T-cell (primary cell): ENCODE results near the gene GLCE. TPM values are rescaled to one million over a fixed set of nuclear protein-coding genes. Genes with fewer than 3 reads are reported as not detected.

Experiments
- ATAC-seq, 4 experiments: fragments of 200-7000 bp in 3 of 4; fragments of 150-1000 bp in 1 of 4; cut with Tn5 transposase; replicated peaks in 1 of 4; 1 replicate in 3 of 4; 2 replicates in 1 of 4; pipeline ENCODE4 v1.10.0; 2021; ENCODE audit warnings: moderate library complexity in 3 of 4, mild to moderate bottlenecking in 2 of 4, moderate number of reproducible peaks in 1 of 4
- CTCF ChIA-PET, 2 donors: fragments of 300-600 bp; sonication (Branson Sonifier 250); formaldehyde crosslinking; loops; one replicate each; lab custom pipeline; 2022; ENCODE audit warnings: antibody characterized with exemption in 2 of 2; lab: Charles Lee
- POLR2A ChIA-PET, 2 donors: fragments of 300-600 bp; sonication (Branson Sonifier 250); formaldehyde crosslinking; loops; one replicate each; lab custom pipeline; 2022; ENCODE audit warnings: antibody characterized with exemption in 2 of 2; lab: Charles Lee
- DNase-seq, 35 experiments: peaks; one replicate each; pipeline versions ENCODE4 v3.0.0 to v3.0.0-alpha.2; 2013 to 2023
- H3K27ac ChIP-seq: one replicate; pipeline ENCODE4 v1.5.1; 2013; ENCODE audit warnings: low read length
- H3K27me3 ChIP-seq, 2 experiments: replicated peaks in 1 of 2; 1 replicate in 1 of 2; 2 replicates in 1 of 2; pipeline versions ENCODE4 v1.6.1 to v1.7.0; 2013; ENCODE audit warnings: low read length in 1 of 2, mixed read lengths in 1 of 2; ENCODE audit not compliant: control insufficient read depth in 2 of 2, insufficient read depth in 2 of 2; ENCODE audit errors: extremely low read depth in 1 of 2
- H3K36me3 ChIP-seq, 2 donors: 1 replicate in 1 of 2; 2 replicates in 1 of 2; pipeline versions ENCODE4 v1.6.1 to v1.7.0; 2013; ENCODE audit warnings: low read length in 1 of 2; ENCODE audit not compliant: control insufficient read depth in 2 of 2, insufficient read depth in 1 of 2; ENCODE audit errors: extremely low read depth in 1 of 2
- H3K4me1 ChIP-seq, 2 experiments: 1 replicate in 1 of 2; 2 replicates in 1 of 2; pipeline versions ENCODE4 v1.6.1 to v1.7.0; 2013; ENCODE audit warnings: low read length in 2 of 2, mixed read lengths in 1 of 2; ENCODE audit not compliant: insufficient read depth in 2 of 2, control insufficient read depth in 1 of 2; ENCODE audit errors: extremely low read depth in 1 of 2
- H3K4me3 ChIP-seq, 2 donors: 1 replicate in 1 of 2; 2 replicates in 1 of 2; pipeline versions ENCODE4 v1.5.1 to v1.7.0; 2013; ENCODE audit warnings: mild to moderate bottlenecking in 2 of 2, low read length in 1 of 2, moderate library complexity in 1 of 2; ENCODE audit not compliant: control insufficient read depth in 1 of 2; ENCODE audit errors: extremely low read depth in 1 of 2
- H3K9me3 ChIP-seq: 2 replicates; pipeline ENCODE4 v1.7.0; 2013
- H3K27ac Mint-ChIP-seq, 2 donors: one replicate each; pipeline ENCODE4 v1.8.0; 2020 to 2021; ENCODE audit warnings: mild to moderate bottlenecking in 2 of 2, mixed read lengths in 2 of 2
- H3K27me3 Mint-ChIP-seq, 2 donors: one replicate each; pipeline ENCODE4 v1.8.0; 2021 to 2022; ENCODE audit warnings: mixed read lengths in 2 of 2
- H3K36me3 Mint-ChIP-seq: one replicate; pipeline ENCODE4 v1.8.0; 2021; ENCODE audit warnings: mixed read lengths
- H3K4me1 Mint-ChIP-seq, 3 donors: one replicate each; pipeline ENCODE4 v1.8.0; 2020 to 2022; ENCODE audit warnings: mixed read lengths in 3 of 3, mild to moderate bottlenecking in 1 of 3
- H3K4me3 Mint-ChIP-seq, 3 donors: one replicate each; pipeline ENCODE4 v1.8.0; 2020 to 2022; ENCODE audit warnings: mild to moderate bottlenecking in 3 of 3, mixed read lengths in 3 of 3, moderate library complexity in 3 of 3
- H3K9me3 Mint-ChIP-seq, 3 donors: one replicate each; pipeline ENCODE4 v1.8.0; 2020 to 2022; ENCODE audit warnings: mixed read lengths in 3 of 3
- WGBS: methylation state at CpG from one replicate; pipeline ENCODE4 v1.1.5; 2013; ENCODE audit warnings: missing lambda C conversion rate; ENCODE audit not compliant: insufficient coverage; 5-methylcytosine and 5-hydroxymethylcytosine counted together
- total RNA-seq, 35 experiments: library from RNA in 6 of 35; stranded (reverse) in 6 of 35; fragments of 120-200 nt in 1 of 35; gene quantifications; one replicate each; pipeline versions ENCODE4 v1.2.1 to v1.2.4 and lab custom pipeline; 2013 to 2026

The GLCE gene
- total RNA-seq, 5 donors from 2014 or later (not counting 1 experiment from before 2014, with no cell fraction given): 5.1 to 6.6 (median 5.5) TPM

GRCh38 chr15:69236505-69236904 lies 76.1 kb downstream of the GLCE start:
- H3K36me3 ChIP-seq: no peaks in the 10 kb centered on the region
- peaks cover 4 to 8% (median 5%) of the 10 kb centered on the region in 3 donors for H3K9me3 Mint-ChIP-seq
- no peaks in the 10 kb centered on the region for H3K27me3 ChIP-seq
- H3K27ac Mint-ChIP-seq: no peak overlapping the region
- H3K4me1 ChIP-seq: no peaks in the 10 kb centered on the region
- no peak for DNase-seq
- no peaks in the 10 kb centered on the region for H3K9me3 ChIP-seq
- peaks cover 24% of the 10 kb centered on the region for H3K36me3 Mint-ChIP-seq
- CTCF ChIA-PET: no interaction called here
- H3K4me1 Mint-ChIP-seq: no peaks in the 10 kb centered on the region
- no peak overlapping the region for H3K27ac ChIP-seq
- ATAC-seq: no peak
- H3K27me3 Mint-ChIP-seq: no peaks in the 10 kb centered on the region
- 80% methylated on average over 1 of the region's 4 CpGs for WGBS
- no peak overlapping the region for H3K4me3 Mint-ChIP-seq
- no peak overlapping the region for H3K4me3 ChIP-seq
- POLR2A ChIA-PET: interaction anchor here in 1 of 2 donors (0.6 kb wide), 1 partner anchor 39 kb away, joined by 4 read pairs; no protein-coding TSS in a partner anchor

DNA sequence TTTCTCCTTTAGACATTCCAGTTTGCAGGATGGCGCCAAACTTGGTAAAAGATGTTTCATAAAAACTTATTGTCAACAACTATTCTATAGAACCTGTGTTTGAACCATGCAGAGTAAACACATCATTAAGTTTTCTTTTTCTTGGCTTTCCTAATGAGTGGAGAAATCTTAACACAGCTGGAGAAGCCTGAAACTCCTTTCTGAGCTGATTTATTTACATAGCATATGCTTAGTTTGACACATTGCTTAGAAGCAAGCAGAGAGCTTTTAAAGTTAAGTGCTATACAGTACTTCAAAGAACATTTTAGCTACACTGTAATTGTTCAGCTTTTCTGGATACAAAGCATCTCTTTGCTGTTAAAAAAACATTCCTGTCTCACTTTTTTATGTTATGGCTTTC lies 77.3 kb downstream of the GLCE start:
- ChIA-PET CTCF (interaction anchor here in 1 of 2 donors (0.5 kb wide), 1 partner anchor 854 kb away, joined by 5 read pairs; no protein-coding TSS in a partner anchor), POLR2A (no interaction called here)

GRCh38 chr15:69244798-69245197 lies 84.4 kb downstream of the GLCE start:
- H3K9me3 ChIP-seq: no peaks in the 10 kb centered on the region
- H3K27me3 Mint-ChIP-seq: no peaks in the 10 kb centered on the region

More for the DNA sequence above, 77.3 kb downstream of the GLCE start:
- no peak for DNase-seq
- Histone ChIP-seq H3K4me1 (no peaks in the 10 kb centered on the region), H3K27ac (no peak overlapping the region), H3K27me3 (no peaks in the 10 kb centered on the region), H3K4me3 (no peak overlapping the region), H3K9me3 (no peaks in the 10 kb centered on the region), H3K36me3 (no peaks in the 10 kb centered on the region)
- WGBS: no CpG with 5 or more reads among the region's 1 CpG
- Mint-ChIP-seq H3K4me3 (no peak overlapping the region), H3K27ac (no peak overlapping the region), H3K36me3 (peaks cover 24% of the 10 kb centered on the region), H3K9me3 (peaks cover 4 to 8% (median 5%) of the 10 kb centered on the region in 3 donors), H3K4me1 (no peaks in the 10 kb centered on the region), H3K27me3 (no peaks in the 10 kb centered on the region)
- ATAC-seq: no peak

DNA sequence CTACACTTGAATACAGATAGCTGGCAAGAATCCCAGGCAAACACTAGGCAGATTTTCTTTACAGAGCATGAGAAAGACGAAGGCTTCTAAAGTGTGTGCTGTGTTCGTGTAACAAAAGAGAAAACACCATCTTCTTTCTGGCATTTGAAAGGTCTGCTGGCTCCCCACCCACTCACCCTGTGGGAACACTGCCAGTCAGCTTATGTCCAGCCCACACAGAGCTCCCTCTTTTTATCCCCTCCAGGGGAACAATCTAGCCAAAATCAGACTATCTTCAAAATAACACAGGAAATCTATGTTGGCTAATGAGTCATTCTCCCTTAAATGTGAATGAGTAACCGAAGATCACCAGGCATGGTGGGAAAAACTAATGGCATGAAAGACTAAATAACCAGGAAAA lies 92.7 kb downstream of the GLCE start:
- DNase-seq (no peak), ATAC-seq (no peak)
- Histone ChIP-seq H3K27me3 (no peaks in the 10 kb centered on the region), H3K9me3 (no peaks in the 10 kb centered on the region), H3K4me1 (no peaks in the 10 kb centered on the region), H3K4me3 (no peak overlapping the region), H3K27ac (no peak overlapping the region), H3K36me3 (no peaks in the 10 kb centered on the region)
- peaks cover 18% of the 10 kb centered on the region for H3K36me3 Mint-ChIP-seq
- 100% methylated on average over 2 of the region's 3 CpGs for WGBS
- no peaks in the 10 kb centered on the region for H3K27me3 Mint-ChIP-seq
- ChIA-PET POLR2A (no interaction called here), CTCF (no interaction called here)
- H3K27ac Mint-ChIP-seq: no peak overlapping the region
- H3K4me3 Mint-ChIP-seq: no peak overlapping the region
- H3K9me3 Mint-ChIP-seq: no peaks in the 10 kb centered on the region
- H3K4me1 Mint-ChIP-seq: no peaks in the 10 kb centered on the region

More at GRCh38 chr15:69244798-69245197, 84.4 kb downstream of the GLCE start:
- ChIA-PET CTCF (no interaction called here), POLR2A (no interaction called here)
- Mint-ChIP-seq H3K4me1 (no peaks in the 10 kb centered on the region), H3K36me3 (peaks cover 5% of the 10 kb centered on the region), H3K27ac (no peak overlapping the region), H3K4me3 (no peak overlapping the region), H3K9me3 (no peaks in the 10 kb centered on the region)
- no peak for DNase-seq
- Histone ChIP-seq H3K27me3 (no peaks in the 10 kb centered on the region), H3K36me3 (no peaks in the 10 kb centered on the region), H3K4me1 (no peaks in the 10 kb centered on the region), H3K27ac (no peak overlapping the region), H3K4me3 (no peak overlapping the region)
- ATAC-seq: no peak
- WGBS: no CpG with 5 or more reads among the region's 2 CpGs

DNA sequence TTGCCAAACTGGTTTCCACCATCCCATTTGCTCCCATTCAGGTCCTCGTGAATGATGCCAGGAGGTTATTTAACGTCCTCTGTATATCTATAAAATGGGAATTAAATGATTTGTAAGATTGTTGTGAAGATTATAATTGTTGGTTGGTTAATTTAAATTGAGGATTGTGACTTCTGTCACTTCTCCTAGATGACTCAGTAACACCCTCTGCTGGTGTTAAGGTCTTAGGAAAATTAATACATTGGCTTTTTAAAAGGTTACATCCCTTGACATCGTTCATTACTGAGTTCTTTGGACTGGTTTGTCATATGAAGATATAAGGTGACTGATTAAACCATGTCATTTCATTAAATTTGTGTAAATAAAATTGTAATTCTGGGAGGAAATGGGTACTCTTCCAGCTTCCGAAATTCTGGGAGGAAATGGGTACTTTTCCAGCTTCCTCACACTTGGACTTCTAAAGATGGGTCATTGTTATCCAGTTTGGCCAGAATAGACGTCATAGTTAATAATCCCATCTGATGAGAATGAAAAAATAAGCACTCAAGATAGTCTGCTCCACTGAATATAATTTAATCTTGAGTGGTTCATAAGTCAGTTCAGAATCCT lies 105.0 kb downstream of the GLCE start:
- Mint-ChIP-seq H3K27me3 (no peaks in the 10 kb centered on the region), H3K27ac (no peak overlapping the region), H3K9me3 (no peaks in the 10 kb centered on the region), H3K4me3 (no peak overlapping the region), H3K4me1 (no peaks in the 10 kb centered on the region), H3K36me3 (peaks cover 18% of the 10 kb centered on the region)
- Histone ChIP-seq H3K9me3 (no peaks in the 10 kb centered on the region), H3K27me3 (no peaks in the 10 kb centered on the region), H3K27ac (no peak overlapping the region), H3K4me3 (no peak overlapping the region), H3K4me1 (no peaks in the 10 kb centered on the region), H3K36me3 (peaks cover 0 to 5% of the 10 kb centered on the region in 2 donors)
- ATAC-seq (no peak), DNase-seq (peak in 1 of 35 experiments; percentile 45)
- POLR2A ChIA-PET: interaction anchor here in 1 of 2 donors (0.6 kb wide), 1 partner anchor 31 kb away, joined by 3 read pairs; no protein-coding TSS in a partner anchor
- no CpG with 5 or more reads among the region's 5 CpGs for WGBS
- CTCF ChIA-PET: no interaction called here

GRCh38 chr15:69271217-69271616 lies 110.8 kb downstream of the GLCE start:
- no peaks in the 10 kb centered on the region for H3K27me3 ChIP-seq
- Mint-ChIP-seq H3K4me3 (no peak overlapping the region), H3K9me3 (no peaks in the 10 kb centered on the region), H3K36me3 (peaks cover 11% of the 10 kb centered on the region), H3K27ac (no peak overlapping the region), H3K4me1 (no peaks in the 10 kb centered on the region), H3K27me3 (no peaks in the 10 kb centered on the region)
- ATAC-seq: no peak
- H3K4me1 ChIP-seq: no peaks in the 10 kb centered on the region
- ChIA-PET POLR2A (no interaction called here), CTCF (no interaction called here)
- H3K4me3 ChIP-seq: no peak overlapping the region
- no peak overlapping the region for H3K27ac ChIP-seq
- H3K36me3 ChIP-seq: peaks cover 0 to 5% of the 10 kb centered on the region in 2 donors
- H3K9me3 ChIP-seq: no peaks in the 10 kb centered on the region
- DNase-seq: no peak
